Caki2 (cell line): ENCODE data around the gene TIPARP. TPM values are rescaled to one million over a fixed set of nuclear protein-coding genes. Genes with fewer than 3 reads are reported as not detected.

ENCODE experiments used
- DNase-seq: peaks from one replicate; pipeline ENCODE4 v3.0.0-alpha.2; 2015; ENCODE audit warnings: low read depth
- in situ Hi-C: cut with HindIII; loops from 2 replicates; pipeline ENCODE4 v1.10.0; 2016; ENCODE audit warnings: low sequenced_read_pairs, low pct_unique_long_range_greater_than_20kb, mixed read lengths
- total RNA-seq: library from RNA; depleted of rRNA; stranded (reverse); fragments of >200 nt; shearing (Covaris generic); gene quantifications from 2 replicates; pipeline ENCODE4 v1.2.3, GENCODE V29; 2014; ENCODE audit warnings: low replicate concordance; rRNA removed

TIPARP gene
- total RNA-seq = 14.3 and 16.5 TPM in 2 replicates

GRCh38 chr3:156674046-156674910 is at the start of gene TIPARP:
Gene TIPARP, plus strand, starts transcription at chr3:156674590. Its CDS starts 3,108 bp downstream, at chr3:156677698.
- DNase-seq = peak; percentile 100
- in situ Hi-C loops = no loop called here

GRCh38 chr3:156626104-156626503 is 48.3 kb upstream of the TIPARP start:
- no peak for DNase-seq
- in situ Hi-C loops = no loop called here

- peak; percentile 81 for DNase-seq
- in situ Hi-C loops = no loop called here
These were observed 46.3 kb upstream of the TIPARP start for GRCh38 chr3:156627946-156628569.

GRCh38 chr3:156628836-156629618 is 45.4 kb upstream of the TIPARP start:
- in situ Hi-C loops = no loop called here
- no peak for DNase-seq

- in situ Hi-C loops = no loop called here
- DNase-seq = peak; percentile 32
These were observed 44.2 kb upstream of the TIPARP start for GRCh38 chr3:156630081-156630772.

GRCh38 chr3:156630773-156631093 is 43.7 kb upstream of the TIPARP start:
- in situ Hi-C loops = no loop called here
- no peak for DNase-seq

- in situ Hi-C loops = no loop called here
These were observed 43.1 kb upstream of the TIPARP start for GRCh38 chr3:156631323-156631722.

GRCh38 chr3:156632601-156633000 is 41.8 kb upstream of the TIPARP start:
- in situ Hi-C loops = no loop called here

More at GRCh38 chr3:156631323-156631722, 43.1 kb upstream of the TIPARP start:
- no peak for DNase-seq

GRCh38 chr3:156633335-156633734 is 41.1 kb upstream of the TIPARP start:
- no peak for DNase-seq
- in situ Hi-C loops = no loop called here

More at GRCh38 chr3:156632601-156633000, 41.8 kb upstream of the TIPARP start:
- no peak for DNase-seq

- in situ Hi-C loops = no loop called here
- DNase-seq = no peak
These were observed 39.4 kb upstream of the TIPARP start for GRCh38 chr3:156635034-156635433.

- in situ Hi-C loops = no loop called here
These were observed 38.4 kb upstream of the TIPARP start for GRCh38 chr3:156635973-156636372.

GRCh38 chr3:156637480-156638022 is 36.8 kb upstream of the TIPARP start:
- in situ Hi-C loops = no loop called here
- DNase-seq = no peak

More at GRCh38 chr3:156635973-156636372, 38.4 kb upstream of the TIPARP start:
- no peak for DNase-seq

GRCh38 chr3:156638271-156638670 is 36.1 kb upstream of the TIPARP start:
- no peak for DNase-seq
- in situ Hi-C loops = no loop called here

GRCh38 chr3:156639414-156640023 is 34.9 kb upstream of the TIPARP start:
- no peak for DNase-seq
- in situ Hi-C loops = no loop called here

GRCh38 chr3:156641618-156641975 is 32.8 kb upstream of the TIPARP start:
- no peak for DNase-seq
- in situ Hi-C loops = no loop called here

- DNase-seq = no peak
- in situ Hi-C loops = no loop called here
These were observed 31.4 kb upstream of the TIPARP start for GRCh38 chr3:156642750-156643728.
